DND-41 (cell line): ENCODE data around the gene ITGB3BP.

Experiments
- EZH2 ChIP-seq: IDR thresholded peaks from 3 replicates; pipeline ENCODE4 v1.6.1; 2012; ENCODE audit warnings: borderline replicate concordance, low read depth, mild to moderate bottlenecking, moderate library complexity, low read length, inconsistent platforms; ENCODE audit not compliant: severe bottlenecking
- TF ChIP-seq, protein P1 (sequence below): IDR thresholded peaks from 2 replicates; pipeline ENCODE4 v1.5.1; 2012; ENCODE audit warnings: borderline replicate concordance, low read length, moderate library complexity, mild to moderate bottlenecking; ENCODE audit not compliant: poor library complexity, severe bottlenecking; ENCODE audit errors: extremely low read depth

GRCh38 chr1:63414691-63415365 lies 108.2 kb downstream of the ITGB3BP start:
- TF ChIP-seq, protein P1, sequence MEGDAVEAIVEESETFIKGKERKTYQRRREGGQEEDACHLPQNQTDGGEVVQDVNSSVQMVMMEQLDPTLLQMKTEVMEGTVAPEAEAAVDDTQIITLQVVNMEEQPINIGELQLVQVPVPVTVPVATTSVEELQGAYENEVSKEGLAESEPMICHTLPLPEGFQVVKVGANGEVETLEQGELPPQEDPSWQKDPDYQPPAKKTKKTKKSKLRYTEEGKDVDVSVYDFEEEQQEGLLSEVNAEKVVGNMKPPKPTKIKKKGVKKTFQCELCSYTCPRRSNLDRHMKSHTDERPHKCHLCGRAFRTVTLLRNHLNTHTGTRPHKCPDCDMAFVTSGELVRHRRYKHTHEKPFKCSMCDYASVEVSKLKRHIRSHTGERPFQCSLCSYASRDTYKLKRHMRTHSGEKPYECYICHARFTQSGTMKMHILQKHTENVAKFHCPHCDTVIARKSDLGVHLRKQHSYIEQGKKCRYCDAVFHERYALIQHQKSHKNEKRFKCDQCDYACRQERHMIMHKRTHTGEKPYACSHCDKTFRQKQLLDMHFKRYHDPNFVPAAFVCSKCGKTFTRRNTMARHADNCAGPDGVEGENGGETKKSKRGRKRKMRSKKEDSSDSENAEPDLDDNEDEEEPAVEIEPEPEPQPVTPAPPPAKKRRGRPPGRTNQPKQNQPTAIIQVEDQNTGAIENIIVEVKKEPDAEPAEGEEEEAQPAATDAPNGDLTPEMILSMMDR: no peak
- TF ChIP-seq EZH2: no peak
